HCT116 (cell line): ENCODE data around the gene SCN1A. TPM values are rescaled to one million over a fixed set of nuclear protein-coding genes. Genes with fewer than 3 reads are reported as not detected.

Experiments used
- ATAC-seq: fragments of 200-7000 bp; cut with Tn5 transposase; 2 replicates; pipeline ENCODE4 v1.9.1; 2020; ENCODE audit warnings: mild to moderate bottlenecking, moderate library complexity
- BruUV-seq: library from RNA; stranded (reverse); fragments of 400-500 nt; replicated peaks from 2 replicates; lab custom pipeline; 2021; lab: Mats Ljungman, UMichigan
- CTCF ChIA-PET: fragments of 300-600 bp; sonication (Branson Sonifier 250); formaldehyde crosslinking; loops from one replicate; lab custom pipeline; 2021; ENCODE audit warnings: antibody characterized with exemption; lab: Charles Lee
- POLR2A ChIA-PET: fragments of 300-600, 350-600 bp; sonication (Branson Sonifier 250); formaldehyde crosslinking; loops from one replicate; lab custom pipeline; 2021; ENCODE audit warnings: antibody characterized with exemption; lab: Charles Lee
- RAD21 ChIA-PET, 2 experiments: fragments of 300-600 bp; sonication (Branson Sonifier 250); formaldehyde crosslinking; loops; one replicate each; lab custom pipeline; 2023; ENCODE audit warnings: low total read pairs in 2 of 2; ENCODE audit not compliant: uncharacterized antibody in 2 of 2, unreplicated experiment in 2 of 2, low non-redundant PET in 1 of 2; lab: Charles Lee
- DNase-seq: peaks from one replicate; pipeline ENCODE4 v3.0.0-alpha.2; 2010; ENCODE audit warnings: low read depth, low spot score
- H2AFZ ChIP-seq: fragments of 200-600 bp; shearing (Covaris generic), sonication (generic); 2 replicates; pipeline ENCODE4 v1.6.1; 2017; ENCODE audit warnings: low read depth, mixed run types, mixed read lengths, antibody characterized with exemption, low read length; ENCODE audit not compliant: poor library complexity, severe bottlenecking
- H3K27ac ChIP-seq: 2 replicates; pipeline ENCODE4 v1.5.1; 2012; ENCODE audit warnings: low read depth, low read length
- H3K27me3 ChIP-seq: fragments of 200-600 bp; sonication (generic); 2 replicates; pipeline ENCODE4 v1.6.1; 2016; ENCODE audit warnings: mixed run types, low read length, mixed read lengths; ENCODE audit not compliant: insufficient read depth
- H3K36me3 ChIP-seq, 2 experiments: fragments of 200-500 bp in 1 of 2; fragments of 200-600 bp in 1 of 2; sonication (Bioruptor generic) in 1 of 2; sonication (generic) in 1 of 2; 2 replicates each; pipeline versions ENCODE4 v1.5.1 to v1.6.1; 2014 to 2016; ENCODE audit warnings: low read length in 2 of 2, inconsistent platforms in 1 of 2, mixed read lengths in 1 of 2, mixed run types in 1 of 2; ENCODE audit not compliant: insufficient read depth in 2 of 2, control insufficient read depth in 1 of 2
- H3K4me1 ChIP-seq, 2 experiments: fragments of 200-600 bp in 1 of 2; sonication (generic) in 1 of 2; 2 replicates each; pipeline versions ENCODE4 v1.5.1 to v1.6.1; 2012 to 2017; ENCODE audit warnings: low read length in 2 of 2, inconsistent platforms in 1 of 2, mild to moderate bottlenecking in 1 of 2, mixed read lengths in 1 of 2, mixed run types in 1 of 2, moderate library complexity in 1 of 2; ENCODE audit not compliant: insufficient read depth in 2 of 2, control insufficient read depth in 1 of 2
- H3K4me2 ChIP-seq: fragments of 200-600 bp; sonication (generic); 2 replicates; pipeline ENCODE4 v1.6.1; 2017; ENCODE audit warnings: mixed run types, low read length, mixed read lengths
- H3K4me3 ChIP-seq, 2 experiments: fragments of 200-600 bp in 1 of 2; sonication (generic) in 1 of 2; replicated peaks in 1 of 2; 2 replicates each; pipeline ENCODE4 v1.5.1; 2011 to 2016; ENCODE audit warnings: low read length in 2 of 2, control low read depth in 1 of 2, low read depth in 1 of 2, mild to moderate bottlenecking in 1 of 2, mixed read lengths in 1 of 2, mixed run types in 1 of 2
- H3K79me2 ChIP-seq: fragments of 200-600 bp; sonication (generic); 2 replicates; pipeline ENCODE4 v1.6.1; 2017; ENCODE audit warnings: mild to moderate bottlenecking, mixed run types, low read length, moderate library complexity, mixed read lengths; ENCODE audit not compliant: insufficient read depth
- H3K9ac ChIP-seq: fragments of 200-600 bp; sonication (generic); 2 replicates; pipeline ENCODE4 v1.6.1; 2016; ENCODE audit warnings: low read length, mixed read lengths
- H3K9me2 ChIP-seq: fragments of 200-600 bp; sonication (generic), shearing (Covaris generic); 2 replicates; pipeline ENCODE4 v1.6.1; 2017; ENCODE audit warnings: mixed run types, mild to moderate bottlenecking, moderate library complexity; ENCODE audit not compliant: insufficient read depth
- H3K9me3 ChIP-seq, 2 experiments: fragments of 200-500 bp in 1 of 2; fragments of 200-600 bp in 1 of 2; sonication (Bioruptor generic) in 1 of 2; sonication (generic) in 1 of 2; 2 replicates each; pipeline ENCODE4 v1.6.1; 2014 to 2017; ENCODE audit warnings: low read length in 2 of 2, mixed read lengths in 2 of 2, inconsistent platforms in 1 of 2, low read depth in 1 of 2, mild to moderate bottlenecking in 1 of 2, mixed run types in 1 of 2, moderate library complexity in 1 of 2; ENCODE audit not compliant: control insufficient read depth in 1 of 2, insufficient read depth in 1 of 2
- H4K20me1 ChIP-seq: fragments of 200-600 bp; sonication (generic), shearing (Covaris generic); 2 replicates; pipeline ENCODE4 v1.6.1; 2017; ENCODE audit warnings: mixed run types, mild to moderate bottlenecking, moderate library complexity; ENCODE audit not compliant: insufficient read depth
- CBX3 ChIP-seq: IDR thresholded peaks from 2 replicates; pipeline ENCODE4 v1.6.1; 2012; ENCODE audit warnings: low read depth
- CEBPB ChIP-seq: IDR thresholded peaks from 2 replicates; pipeline ENCODE4 v1.6.1; 2012; ENCODE audit warnings: low read depth
- EGR1 ChIP-seq: IDR thresholded peaks from 2 replicates; pipeline ENCODE4 v1.6.1; 2012; ENCODE audit warnings: low read depth
- EZH2 ChIP-seq: fragments of 200-600 bp; sonication (generic); IDR thresholded peaks from 2 replicates; pipeline ENCODE4 v1.6.1; 2017; ENCODE audit warnings: antibody characterized with exemption, mixed run types
- EZH2phosphoT487 ChIP-seq: fragments of 200-600 bp; IDR thresholded peaks from 2 replicates; pipeline ENCODE4 v1.6.1; 2018; ENCODE audit warnings: antibody characterized with exemption, borderline replicate concordance
- FOSL1 ChIP-seq: IDR thresholded peaks from 2 replicates; pipeline ENCODE4 v1.6.1; 2012; ENCODE audit warnings: low read depth
- JUND ChIP-seq: IDR thresholded peaks from 2 replicates; pipeline ENCODE4 v1.6.1; 2012
- MAX ChIP-seq: IDR thresholded peaks from 2 replicates; pipeline ENCODE4 v1.6.1; 2012
- POLR2A ChIP-seq: IDR thresholded peaks from 2 replicates; pipeline ENCODE4 v1.7.0; 2011; ENCODE audit warnings: borderline replicate concordance; ENCODE audit not compliant: insufficient read depth, insufficient read length; ENCODE audit errors: extremely low read depth
- POLR2AphosphoS5 ChIP-seq: IDR thresholded peaks from 2 replicates; pipeline ENCODE4 v1.6.1; 2011; ENCODE audit warnings: mild to moderate bottlenecking, low read depth, low read length, moderate library complexity
- RAD21 ChIP-seq: IDR thresholded peaks from 2 replicates; pipeline ENCODE4 v1.6.1; 2012; ENCODE audit warnings: low read depth, mild to moderate bottlenecking
- SP1 ChIP-seq: IDR thresholded peaks from 2 replicates; pipeline ENCODE4 v1.6.1; 2012; ENCODE audit warnings: low read depth
- SRF ChIP-seq: IDR thresholded peaks from 2 replicates; pipeline ENCODE4 v1.6.1; 2012; ENCODE audit warnings: low read depth
- TCF7L2 ChIP-seq: IDR thresholded peaks from 2 replicates; pipeline ENCODE4 v1.7.0; 2011; ENCODE audit warnings: borderline replicate concordance, inconsistent platforms; ENCODE audit not compliant: insufficient read depth, insufficient read length; ENCODE audit errors: extremely low read depth
- YY1 ChIP-seq: IDR thresholded peaks from 2 replicates; pipeline ENCODE4 v1.6.1; 2011; ENCODE audit warnings: low read length, low read depth, moderate library complexity, mild to moderate bottlenecking; ENCODE audit not compliant: insufficient replicate concordance; ENCODE audit errors: extremely low read depth
- ZFX ChIP-seq: fragments of 450-650 bp; IDR thresholded peaks from 2 replicates; pipeline ENCODE4 v1.6.1; 2017
- intact Hi-C: fragments of 100-400 bp; cut with micrococcal nuclease; formaldehyde crosslinking; loops from 2 replicates; pipeline ENCODE4 v1.10.0; 2022
- total RNA-seq: library from RNA; stranded (reverse); gene quantifications from one replicate; pipeline ENCODE4 v1.2.1, GENCODE V29; 2021; ENCODE audit not compliant: unreplicated experiment
- TF ChIP-seq, protein P1 (sequence below), 3 experiments: fragments of 200-600 bp in 1 of 3; sonication (generic) in 1 of 3; IDR thresholded peaks in 2 of 3; conservative IDR thresholded peaks in 1 of 3; 2 replicates each; pipeline ENCODE4 v1.5.1; 2012 to 2017; ENCODE audit warnings: low read depth in 2 of 3, low read length in 2 of 3, antibody characterized with exemption in 1 of 3, borderline replicate concordance in 1 of 3, control low read depth in 1 of 3, mild to moderate bottlenecking in 1 of 3, mixed read lengths in 1 of 3, mixed run types in 1 of 3, moderate library complexity in 1 of 3; ENCODE audit not compliant: insufficient read depth in 1 of 3
- TF ChIP-seq, protein P2 (sequence below): IDR thresholded peaks from 2 replicates; pipeline ENCODE4 v1.6.1; 2012

The SCN1A gene
- total RNA-seq, 1 experiment from 2014 or later, result not detected

DNA sequence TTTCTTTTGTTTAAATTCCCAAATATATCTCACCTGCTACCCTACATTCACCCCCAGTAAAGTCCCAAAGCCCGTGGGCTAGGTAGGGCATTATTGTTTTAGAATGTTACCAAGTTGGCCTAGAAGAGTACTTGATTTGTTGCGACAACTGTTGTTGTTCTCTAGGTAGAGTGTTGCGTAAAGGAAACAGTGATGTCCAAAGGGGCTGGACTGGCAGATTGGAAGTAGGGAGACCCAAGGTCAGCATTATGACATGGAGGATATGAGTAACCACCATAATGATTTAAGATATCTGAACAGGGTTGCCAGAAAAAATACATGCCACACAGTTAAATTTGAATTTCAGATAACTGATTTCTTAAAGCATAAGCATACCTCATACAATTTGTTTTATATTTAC lies 39.2 kb downstream of the SCN1A start:
- H3K27ac ChIP-seq, result no peak overlapping the region
- H3K4me1 ChIP-seq, result no peaks in the 10 kb centered on the region
- ATAC-seq (no peak), DNase-seq (no peak)
- CTCF ChIA-PET, result no interaction called here
- intact Hi-C loops, result no loop called here
- no TSS peak for BruUV-seq
- no peak overlapping the region for H3K9ac ChIP-seq
- no peak overlapping the region for H3K4me2 ChIP-seq
- no peaks in the 10 kb centered on the region for H3K9me2 ChIP-seq
- no peaks in the 10 kb centered on the region for H3K9me3 ChIP-seq
- no peak for TF ChIP-seq SP1
- TF ChIP-seq, protein P1, sequence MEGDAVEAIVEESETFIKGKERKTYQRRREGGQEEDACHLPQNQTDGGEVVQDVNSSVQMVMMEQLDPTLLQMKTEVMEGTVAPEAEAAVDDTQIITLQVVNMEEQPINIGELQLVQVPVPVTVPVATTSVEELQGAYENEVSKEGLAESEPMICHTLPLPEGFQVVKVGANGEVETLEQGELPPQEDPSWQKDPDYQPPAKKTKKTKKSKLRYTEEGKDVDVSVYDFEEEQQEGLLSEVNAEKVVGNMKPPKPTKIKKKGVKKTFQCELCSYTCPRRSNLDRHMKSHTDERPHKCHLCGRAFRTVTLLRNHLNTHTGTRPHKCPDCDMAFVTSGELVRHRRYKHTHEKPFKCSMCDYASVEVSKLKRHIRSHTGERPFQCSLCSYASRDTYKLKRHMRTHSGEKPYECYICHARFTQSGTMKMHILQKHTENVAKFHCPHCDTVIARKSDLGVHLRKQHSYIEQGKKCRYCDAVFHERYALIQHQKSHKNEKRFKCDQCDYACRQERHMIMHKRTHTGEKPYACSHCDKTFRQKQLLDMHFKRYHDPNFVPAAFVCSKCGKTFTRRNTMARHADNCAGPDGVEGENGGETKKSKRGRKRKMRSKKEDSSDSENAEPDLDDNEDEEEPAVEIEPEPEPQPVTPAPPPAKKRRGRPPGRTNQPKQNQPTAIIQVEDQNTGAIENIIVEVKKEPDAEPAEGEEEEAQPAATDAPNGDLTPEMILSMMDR (IDR thresholded peaks at IDR 0.05 in 2 of 3, conservative IDR thresholded peaks at IDR 0.05 in 1 of 3; ENCODE audit: borderline replicate concordance in 1 of 3, insufficient read depth in 1 of 3, low read depth in 2 of 3, low read length in 2 of 3), result no peak
- TF ChIP-seq ZFX, result no peak
- TF ChIP-seq EZH2, result no peak
- TF ChIP-seq EGR1, result no peak
- no peak for TF ChIP-seq YY1
- TF ChIP-seq JUND, result no peak
- no peak for TF ChIP-seq SRF
- TF ChIP-seq POLR2AphosphoS5, result no peak
- TF ChIP-seq CEBPB, result no peak
- no peak for TF ChIP-seq EZH2phosphoT487
- TF ChIP-seq RAD21, result no peak
- no peak for TF ChIP-seq CBX3
- TF ChIP-seq POLR2A, result no peak
- no peak for TF ChIP-seq MAX
- no peak for TF ChIP-seq FOSL1
- no peak for TF ChIP-seq TCF7L2
- TF ChIP-seq, protein P2, sequence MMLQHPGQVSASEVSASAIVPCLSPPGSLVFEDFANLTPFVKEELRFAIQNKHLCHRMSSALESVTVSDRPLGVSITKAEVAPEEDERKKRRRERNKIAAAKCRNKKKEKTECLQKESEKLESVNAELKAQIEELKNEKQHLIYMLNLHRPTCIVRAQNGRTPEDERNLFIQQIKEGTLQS, result no peak
- no peaks in the 10 kb centered on the region for H4K20me1 ChIP-seq
- no peak overlapping the region for H2AFZ ChIP-seq
- H3K36me3 ChIP-seq, result no peaks in the 10 kb centered on the region
- H3K79me2 ChIP-seq, result no peaks in the 10 kb centered on the region
- peaks cover 22% of the 10 kb centered on the region for H3K27me3 ChIP-seq
- no peak overlapping the region for H3K4me3 ChIP-seq
- POLR2A ChIA-PET, result no interaction called here
- RAD21 ChIA-PET, result no interaction called here
